Sigmoid colon (tissue), 7 donors: Measurements from ENCODE around the gene CPNE4. TPM values are rescaled to one million over a fixed set of nuclear protein-coding genes. Genes with fewer than 3 reads are reported as not detected.
A peak's percentile ranks its signal among the peaks of the same experiment; 100 is the strongest.

ENCODE experiments used
- DNase-seq: peaks from one replicate; pipeline ENCODE4 v3.0.0-alpha.2; 2019
- H3K27ac ChIP-seq, 4 donors: fragments of 200-600 bp; sonication (generic); one replicate each; pipeline ENCODE4 v1.5.1; 2016 to 2019; ENCODE audit warnings: mild to moderate bottlenecking in 1 of 4
- H3K27me3 ChIP-seq, 3 donors: fragments of 200-600 bp; sonication (generic); one replicate each; pipeline ENCODE4 v1.5.1; 2019; ENCODE audit warnings: mild to moderate bottlenecking in 1 of 3
- H3K36me3 ChIP-seq, 4 donors: fragments of 200-600 bp; sonication (generic); one replicate each; pipeline ENCODE4 v1.5.1; 2016 to 2019
- H3K4me1 ChIP-seq, 4 donors: fragments of 200-600 bp; sonication (generic); one replicate each; pipeline ENCODE4 v1.5.1; 2017 to 2019
- H3K4me3 ChIP-seq, 4 donors: fragments of 200-600 bp; sonication (generic); one replicate each; pipeline ENCODE4 v1.5.1; 2017 to 2019; ENCODE audit warnings: mild to moderate bottlenecking in 2 of 4, moderate library complexity in 1 of 4
- H3K9me3 ChIP-seq, 4 donors: fragments of 200-600 bp in 3 of 4; sonication (generic) in 3 of 4; one replicate each; pipeline versions ENCODE4 v1.5.1 to v1.6.1; 2013 to 2019
- EP300 ChIP-seq, 4 donors: sonication (generic); formaldehyde crosslinking; IDR thresholded peaks; one replicate each; pipeline ENCODE4 v1.6.1; 2017; ENCODE audit warnings: antibody characterized with exemption in 4 of 4
- POLR2A ChIP-seq, 2 donors: fragments of 450-650 bp; IDR thresholded peaks; one replicate each; pipeline ENCODE4 v1.6.1; 2016; ENCODE audit warnings: antibody characterized with exemption in 2 of 2, mild to moderate bottlenecking in 2 of 2, moderate library complexity in 2 of 2
- POLR2AphosphoS5 ChIP-seq, 4 donors: sonication (generic); formaldehyde crosslinking; IDR thresholded peaks; one replicate each; pipeline ENCODE4 v1.6.1; 2017; ENCODE audit warnings: antibody characterized with exemption in 4 of 4
- WGBS, 2 donors: extraction: QIAGEN DNeasy Blood & Tissue Kit; methylation state at CpG; one replicate each; pipeline ENCODE4 v1.1.7; 2013; 5-methylcytosine and 5-hydroxymethylcytosine counted together
- intact Hi-C: fragments of 100-400 bp; cut with DNase I; formaldehyde crosslinking; loops from one replicate; pipeline ENCODE4 v1.15.1; 2023
- polyA plus RNA-seq, 3 donors: library from polyadenylated mRNA; stranded (reverse); fragments of 200-250 nt; gene quantifications; one replicate each; pipeline ENCODE4 v1.2.3, GENCODE V29; 2013
- total RNA-seq, 4 donors: library from RNA; depleted of rRNA; stranded (reverse); fragments of >200 nt; gene quantifications; one replicate each; pipeline ENCODE4 v1.1.0, GENCODE V29; 2016
- TF ChIP-seq, protein P1 (sequence below), 4 experiments: fragments of 450-650 bp in 3 of 4; fragments of 200-600 bp in 1 of 4; IDR thresholded peaks; one replicate each; pipeline ENCODE4 v1.5.1; 2016 to 2019; ENCODE audit warnings: antibody characterized with exemption in 4 of 4, mild to moderate bottlenecking in 3 of 4, moderate library complexity in 2 of 4
- donor health status: healthy with polysubstance abuse.
- donor health status: Bipolar disorder and iron deficiency.
- donor health status: healthy.

CPNE4 gene
- total and polyA plus RNA-seq, 7 donors: 0.23 to 1.1 (median 0.54) TPM; not detected in 2

DNA sequence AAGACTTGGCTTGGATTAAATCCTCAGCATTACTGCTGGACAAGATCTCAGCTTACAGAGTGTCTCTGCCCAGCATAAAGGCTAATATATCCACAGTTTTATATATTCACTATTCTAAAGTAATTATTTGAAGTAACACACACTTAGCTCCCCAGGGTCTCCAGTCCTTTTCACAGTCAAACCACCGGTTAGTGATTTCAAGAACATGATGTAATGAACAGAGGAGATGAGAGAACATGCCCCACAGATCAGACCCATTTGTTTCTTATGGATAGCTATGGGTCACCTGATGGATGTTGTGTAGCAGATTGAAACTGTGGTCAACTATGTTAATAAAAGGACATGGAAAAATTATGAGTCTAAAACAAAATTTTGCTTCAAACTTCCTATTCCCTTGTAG lies 487.2 kb downstream of the CPNE4 start:
- no peak for DNase-seq
- Histone ChIP-seq H3K27me3 (no peaks in the 10 kb centered on the region), H3K4me1 (peaks cover 0 to 13% (median 8%) of the 10 kb centered on the region in 4 donors), H3K27ac (no peak overlapping the region), H3K36me3 (no peaks in the 10 kb centered on the region), H3K9me3 (no peaks in the 10 kb centered on the region), H3K4me3 (no peak overlapping the region)
- WGBS, 2 donors: 86 to 88% methylated on average over 1 of the region's 1 CpG
- TF ChIP-seq POLR2A (IDR thresholded peaks at IDR 0.05) (no peak), POLR2AphosphoS5 (IDR thresholded peaks at IDR 0.05) (no peak), EP300 (IDR thresholded peaks at IDR 0.05) (no peak)
- TF ChIP-seq, protein P1, sequence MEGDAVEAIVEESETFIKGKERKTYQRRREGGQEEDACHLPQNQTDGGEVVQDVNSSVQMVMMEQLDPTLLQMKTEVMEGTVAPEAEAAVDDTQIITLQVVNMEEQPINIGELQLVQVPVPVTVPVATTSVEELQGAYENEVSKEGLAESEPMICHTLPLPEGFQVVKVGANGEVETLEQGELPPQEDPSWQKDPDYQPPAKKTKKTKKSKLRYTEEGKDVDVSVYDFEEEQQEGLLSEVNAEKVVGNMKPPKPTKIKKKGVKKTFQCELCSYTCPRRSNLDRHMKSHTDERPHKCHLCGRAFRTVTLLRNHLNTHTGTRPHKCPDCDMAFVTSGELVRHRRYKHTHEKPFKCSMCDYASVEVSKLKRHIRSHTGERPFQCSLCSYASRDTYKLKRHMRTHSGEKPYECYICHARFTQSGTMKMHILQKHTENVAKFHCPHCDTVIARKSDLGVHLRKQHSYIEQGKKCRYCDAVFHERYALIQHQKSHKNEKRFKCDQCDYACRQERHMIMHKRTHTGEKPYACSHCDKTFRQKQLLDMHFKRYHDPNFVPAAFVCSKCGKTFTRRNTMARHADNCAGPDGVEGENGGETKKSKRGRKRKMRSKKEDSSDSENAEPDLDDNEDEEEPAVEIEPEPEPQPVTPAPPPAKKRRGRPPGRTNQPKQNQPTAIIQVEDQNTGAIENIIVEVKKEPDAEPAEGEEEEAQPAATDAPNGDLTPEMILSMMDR (IDR thresholded peaks at IDR 0.05): no peak
- intact Hi-C loops: no loop called here

- H3K36me3 ChIP-seq: no peaks in the 10 kb centered on the region
- H3K4me3 ChIP-seq: no peak overlapping the region
- TF ChIP-seq, protein P1 (IDR thresholded peaks at IDR 0.05): no peak
- DNase-seq: no peak
- H3K27me3 ChIP-seq: no peaks in the 10 kb centered on the region
- H3K4me1 ChIP-seq: peaks cover 0 to 13% (median 8%) of the 10 kb centered on the region in 4 donors
- no peak overlapping the region for H3K27ac ChIP-seq
- intact Hi-C loops: no loop called here
- no peaks in the 10 kb centered on the region for H3K9me3 ChIP-seq
Observed at GRCh38 chr3:131546441-131546840, 488.4 kb downstream of the CPNE4 start.

DNA sequence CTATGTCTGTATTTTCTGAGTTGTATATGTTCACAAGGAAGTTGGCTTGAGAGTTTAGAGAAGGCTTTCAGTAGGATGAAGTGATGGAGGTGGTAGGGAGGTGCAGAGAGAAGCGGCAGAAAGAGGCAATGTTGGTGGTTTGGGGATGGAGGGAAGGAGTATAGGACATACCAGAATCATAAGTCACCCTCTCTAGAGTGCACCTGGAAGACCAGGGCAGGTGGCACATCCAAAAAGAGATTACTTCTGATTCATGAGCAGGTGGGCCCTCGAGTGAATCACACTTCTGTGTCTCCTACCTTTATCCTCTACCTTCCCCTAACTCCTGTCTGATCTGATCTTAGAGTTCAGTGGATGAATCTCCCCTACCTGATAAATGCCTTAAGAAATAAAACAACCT lies 490.3 kb downstream of the CPNE4 start:
- Histone ChIP-seq H3K4me1 (peaks cover 0 to 26% (median 13%) of the 10 kb centered on the region in 4 donors), H3K4me3 (no peak overlapping the region), H3K36me3 (no peaks in the 10 kb centered on the region), H3K27me3 (no peaks in the 10 kb centered on the region), H3K9me3 (no peaks in the 10 kb centered on the region), H3K27ac (peak overlapping the region in 2 of 4 donors; percentile 12 to 52)
- no peak for DNase-seq
- TF ChIP-seq POLR2A (IDR thresholded peaks at IDR 0.05): no peak
- TF ChIP-seq POLR2AphosphoS5 (IDR thresholded peaks at IDR 0.05): no peak
- TF ChIP-seq, protein P1 (IDR thresholded peaks at IDR 0.05): no peak
- TF ChIP-seq EP300 (IDR thresholded peaks at IDR 0.05): no peak
- WGBS, 2 donors: 69 to 80% methylated on average over 2 of the region's 2 CpGs
- intact Hi-C loops: no loop called here

GRCh38 chr3:131543714-131544113 lies 491.1 kb downstream of the CPNE4 start:
- no peak overlapping the region for H3K4me3 ChIP-seq
- no peaks in the 10 kb centered on the region for H3K9me3 ChIP-seq
- H3K27ac ChIP-seq: peak overlapping the region in 2 of 4 donors; percentile 12 to 52
- H3K4me1 ChIP-seq: peaks cover 0 to 26% (median 13%) of the 10 kb centered on the region in 4 donors
- TF ChIP-seq POLR2A (IDR thresholded peaks at IDR 0.05) (no peak), POLR2AphosphoS5 (IDR thresholded peaks at IDR 0.05) (peak in 3 of 4 donors; percentile 34 to 60 (median 53))
- no peaks in the 10 kb centered on the region for H3K27me3 ChIP-seq
- intact Hi-C loops: no loop called here
- DNase-seq: peak; percentile 84
- no peaks in the 10 kb centered on the region for H3K36me3 ChIP-seq

DNA sequence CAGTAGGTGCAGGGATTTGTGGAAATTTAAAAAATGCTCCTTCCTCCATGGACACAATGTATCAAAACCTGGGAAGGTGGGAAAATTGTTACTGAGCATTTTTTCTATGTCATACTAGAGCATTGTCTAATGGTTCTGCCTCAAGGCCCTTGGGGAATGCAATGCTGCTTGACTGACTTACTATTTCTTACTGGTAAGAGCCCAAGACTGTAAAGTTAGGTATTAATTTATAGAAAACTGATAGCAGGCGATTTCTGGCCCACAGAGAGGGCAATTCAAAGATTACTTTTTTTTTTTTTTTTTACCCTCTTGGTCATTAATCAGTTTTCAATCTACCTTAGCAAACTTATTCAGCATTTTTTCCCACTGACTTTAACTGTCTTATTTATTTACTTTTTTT lies 493.5 kb downstream of the CPNE4 start:
- H3K36me3 ChIP-seq: no peaks in the 10 kb centered on the region
- peak overlapping the region in 1 of 4 donors; percentile 55 for H3K27ac ChIP-seq
- DNase-seq: no peak
- no peaks in the 10 kb centered on the region for H3K9me3 ChIP-seq
- intact Hi-C loops: no loop called here
- 55 to 80% methylated on average over 1 of the region's 1 CpG for WGBS, 2 donors
- H3K4me1 ChIP-seq: peaks cover 0 to 26% (median 13%) of the 10 kb centered on the region in 4 donors
- H3K4me3 ChIP-seq: no peak overlapping the region
- no peak for TF ChIP-seq POLR2A (IDR thresholded peaks at IDR 0.05)
- no peak for TF ChIP-seq EP300 (IDR thresholded peaks at IDR 0.05)
- H3K27me3 ChIP-seq: no peaks in the 10 kb centered on the region

DNA sequence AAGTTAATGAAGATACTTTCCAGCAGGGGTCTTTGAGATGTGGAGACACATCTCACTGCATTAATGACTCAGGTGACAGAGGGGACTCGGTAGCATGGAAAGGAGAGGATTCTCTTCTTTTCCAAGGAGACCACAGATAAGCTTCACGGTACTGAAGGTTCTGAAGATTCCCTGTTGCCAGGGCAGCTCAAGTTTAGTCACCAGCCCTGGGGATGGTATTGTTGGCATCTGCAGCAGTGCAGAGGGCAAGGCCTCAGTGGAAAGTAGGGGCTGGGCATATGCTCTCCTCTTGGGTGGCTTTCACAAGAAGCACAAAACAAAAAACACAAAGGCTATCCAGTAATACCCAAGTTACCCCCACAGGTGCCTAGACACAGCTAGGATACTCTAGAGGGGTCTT lies 494.0 kb downstream of the CPNE4 start:
- TF ChIP-seq POLR2A (IDR thresholded peaks at IDR 0.05): no peak
- TF ChIP-seq, protein P1 (IDR thresholded peaks at IDR 0.05): no peak
- TF ChIP-seq POLR2AphosphoS5 (IDR thresholded peaks at IDR 0.05): no peak
- no peak for TF ChIP-seq EP300 (IDR thresholded peaks at IDR 0.05)
- Histone ChIP-seq H3K27me3 (no peaks in the 10 kb centered on the region), H3K36me3 (no peaks in the 10 kb centered on the region), H3K4me3 (no peak overlapping the region), H3K9me3 (no peaks in the 10 kb centered on the region), H3K4me1 (peaks cover 0 to 26% (median 13%) of the 10 kb centered on the region in 4 donors), H3K27ac (peak overlapping the region in 1 of 4 donors; percentile 55)
- no peak for DNase-seq
- 81 to 87% methylated on average over 2 of the region's 2 CpGs for whole genome bisulfite sequencing, 2 donors
- intact Hi-C loops: no loop called here
